CD4-positive, alpha-beta T cell treated with Interleukin-21 for 1 hour (primary cell): ENCODE measurements around the gene B4GALT5.
"Not testable (repeated sequence)": the region's sequence is repeated elsewhere in the genome, so short reads cannot be mapped to it uniquely, and the experiment has no call there.

ENCODE experiments used
- DNase-seq: peaks from one replicate; pipeline ENCODE4 v3.0.0-alpha.2; 2020

B4GALT5 gene

GRCh38 chr20:49649672-49650071 lies 64.0 kb downstream of the B4GALT5 start:
- DNase-seq: no peak

DNA sequence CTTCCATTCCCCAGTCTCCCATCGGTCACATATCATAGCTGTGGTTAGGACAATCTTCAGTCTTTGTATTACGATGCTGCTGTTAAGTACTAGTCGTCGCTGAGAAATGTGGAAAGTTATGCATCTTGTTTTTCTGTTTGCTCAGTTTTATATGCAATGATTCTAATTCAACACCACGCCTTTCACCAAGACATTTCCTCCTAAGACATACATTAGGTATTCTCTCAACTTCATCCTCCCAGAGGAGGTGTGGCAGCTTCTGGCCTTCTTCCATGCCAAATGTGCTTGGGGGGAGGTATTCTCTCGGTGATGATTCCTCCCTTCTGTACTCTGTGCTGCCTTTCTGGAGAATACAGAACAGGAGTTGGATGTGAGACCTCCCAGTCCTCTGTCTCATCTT lies 66.1 kb downstream of the B4GALT5 start:
- no peak for DNase-seq

DNA sequence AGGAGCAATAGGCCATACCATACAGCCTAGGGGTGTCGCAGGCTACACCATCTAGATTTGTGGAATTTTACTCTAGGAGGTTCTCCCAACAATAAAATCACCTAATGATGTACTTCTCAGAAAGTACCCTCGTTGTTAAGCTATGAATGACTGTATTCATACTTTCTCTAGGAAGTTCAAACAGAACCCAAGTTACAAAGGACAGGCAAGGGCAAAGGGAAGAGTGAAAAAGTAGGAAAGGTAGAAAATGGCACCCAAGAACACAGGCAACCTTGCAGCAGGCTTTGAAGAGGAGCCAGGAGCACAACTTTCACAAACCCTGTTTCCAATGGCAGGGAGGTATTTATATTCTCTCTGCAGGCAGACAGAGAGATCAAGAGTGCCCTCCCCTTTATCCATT lies 67.2 kb downstream of the B4GALT5 start:
- no peak for DNase-seq

- no peak for DNase-seq
Measured at GRCh38 chr20:49646126-49646525, 67.6 kb downstream of the B4GALT5 start.

DNA sequence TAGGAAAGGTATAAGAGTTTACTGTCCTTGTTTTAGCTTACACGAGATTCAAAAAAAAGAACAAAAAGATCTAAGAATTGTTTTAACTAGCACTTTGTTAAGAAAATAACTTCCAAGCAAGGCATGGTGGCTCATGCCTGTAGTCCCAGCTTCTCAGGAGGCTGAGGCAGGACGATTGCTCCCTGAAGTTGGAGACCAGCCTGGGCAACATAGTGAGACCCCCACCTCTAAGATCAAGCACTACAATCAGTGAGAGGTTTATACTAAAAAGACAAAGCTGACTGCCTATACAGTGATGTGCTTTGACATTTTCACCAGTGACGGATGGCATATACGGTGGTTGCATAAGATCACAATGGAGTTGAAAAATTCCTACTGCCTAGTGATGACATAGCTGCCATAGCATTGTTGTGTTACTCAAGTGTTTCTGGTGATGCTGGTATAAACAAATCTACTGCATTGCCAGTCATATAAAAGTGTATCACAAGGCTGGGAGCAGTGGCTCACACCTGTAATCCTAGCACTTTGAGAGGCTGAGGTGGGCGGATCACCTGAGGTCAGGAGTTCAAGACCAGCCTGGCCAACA lies 68.6 kb downstream of the B4GALT5 start:
- DNase-seq: no peak

- DNase-seq: no peak
Measured at GRCh38 chr20:49642816-49643215, 70.9 kb downstream of the B4GALT5 start.

GRCh38 chr20:49641683-49642656 lies 71.7 kb downstream of the B4GALT5 start:
- no peak for DNase-seq

GRCh38 chr20:49637046-49637637 lies 76.5 kb downstream of the B4GALT5 start:
- DNase-seq: no peak

GRCh38 chr20:49636447-49636846 lies 77.2 kb downstream of the B4GALT5 start:
- DNase-seq: no peak

- no peak for DNase-seq
Measured at GRCh38 chr20:49635866-49636265, 77.8 kb downstream of the B4GALT5 start.

- no peak for DNase-seq
Measured at GRCh38 chr20:49635166-49635565, 78.5 kb downstream of the B4GALT5 start.

- DNase-seq: no peak
Measured at GRCh38 chr20:49634116-49634515, 79.6 kb downstream of the B4GALT5 start.

GRCh38 chr20:49633643-49634042 lies 80.0 kb downstream of the B4GALT5 start:
- DNase-seq: no peak

DNA sequence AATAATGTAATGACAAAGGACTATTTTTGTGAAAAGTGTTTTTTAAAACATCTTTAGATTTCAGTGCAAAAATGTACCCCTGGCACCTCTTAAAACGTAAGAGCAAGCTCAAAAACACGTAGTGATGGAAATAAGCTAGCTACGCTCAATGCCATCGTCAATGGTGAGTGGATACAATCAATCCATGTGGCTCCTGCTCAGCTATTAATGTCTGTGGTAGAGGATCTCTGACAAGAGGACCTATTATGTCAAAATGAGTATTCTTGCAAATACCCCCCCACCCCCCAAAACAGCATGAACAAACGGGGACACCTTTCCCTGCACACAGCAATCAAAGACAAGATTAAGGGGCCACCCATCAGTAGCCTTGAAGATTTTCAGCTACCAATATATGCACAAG lies 80.7 kb downstream of the B4GALT5 start:
- DNase-seq: no peak

- DNase-seq: no peak
Measured at GRCh38 chr20:49631856-49632418, 81.7 kb downstream of the B4GALT5 start.

DNA sequence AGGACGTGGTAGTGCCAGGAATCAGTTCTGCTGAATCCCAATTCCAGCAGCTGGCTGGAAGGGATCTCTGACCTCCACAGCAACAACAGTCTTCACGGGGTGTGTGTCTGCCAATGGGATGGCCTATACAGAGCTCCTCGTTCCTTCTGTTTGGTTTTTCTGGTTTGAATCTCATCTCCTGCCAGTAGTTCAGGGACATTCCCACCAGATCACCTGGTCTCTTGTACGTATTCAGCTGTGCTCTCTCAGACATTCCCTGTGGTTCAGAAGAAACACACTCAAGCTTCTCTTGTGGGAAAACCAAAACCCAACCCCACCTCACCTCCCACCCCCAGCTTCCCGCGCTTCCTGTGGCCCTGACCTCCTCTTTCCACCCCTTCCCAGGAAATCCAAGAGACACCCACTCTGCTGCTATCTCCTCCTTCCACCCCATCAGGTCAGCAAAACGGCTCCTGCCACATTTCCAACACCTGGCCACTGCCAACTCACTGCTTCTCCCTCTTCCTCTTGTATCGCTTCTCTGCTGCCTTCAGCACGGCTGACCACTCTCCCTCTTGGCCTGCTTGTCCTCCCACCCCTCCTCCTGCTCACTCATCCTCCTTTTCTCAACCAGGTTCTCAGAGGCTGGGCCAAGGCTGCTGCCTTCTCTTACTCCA lies 82.5 kb downstream of the B4GALT5 start:
- no peak for DNase-seq

GRCh38 chr20:49630396-49630951 lies 83.2 kb downstream of the B4GALT5 start:
- DNase-seq: no peak

GRCh38 chr20:49629606-49630005 lies 84.1 kb downstream of the B4GALT5 start:
- no peak for DNase-seq

DNA sequence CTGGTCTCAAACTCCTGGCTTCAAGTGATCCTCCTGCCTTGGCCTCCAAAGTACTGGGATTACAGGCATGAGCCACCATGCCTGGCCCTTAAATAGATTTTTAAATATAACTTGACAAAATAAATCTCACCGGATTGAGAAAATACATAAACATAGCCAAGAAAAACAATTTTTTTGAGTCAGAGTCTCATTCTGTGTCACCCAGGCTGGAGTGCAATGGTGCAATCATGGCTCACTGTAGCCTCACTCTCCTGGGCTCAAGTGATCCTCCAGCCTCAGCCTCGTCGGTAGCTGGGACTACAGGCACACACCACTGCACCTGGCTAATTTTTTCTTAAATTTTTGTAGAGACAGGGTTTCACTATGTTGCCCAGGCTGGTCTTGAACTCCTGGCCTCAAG lies 85.4 kb downstream of the B4GALT5 start:
- DNase-seq: not testable (repeated sequence)

GRCh38 chr20:49627329-49627761 lies 86.3 kb downstream of the B4GALT5 start:
- no peak for DNase-seq

DNA sequence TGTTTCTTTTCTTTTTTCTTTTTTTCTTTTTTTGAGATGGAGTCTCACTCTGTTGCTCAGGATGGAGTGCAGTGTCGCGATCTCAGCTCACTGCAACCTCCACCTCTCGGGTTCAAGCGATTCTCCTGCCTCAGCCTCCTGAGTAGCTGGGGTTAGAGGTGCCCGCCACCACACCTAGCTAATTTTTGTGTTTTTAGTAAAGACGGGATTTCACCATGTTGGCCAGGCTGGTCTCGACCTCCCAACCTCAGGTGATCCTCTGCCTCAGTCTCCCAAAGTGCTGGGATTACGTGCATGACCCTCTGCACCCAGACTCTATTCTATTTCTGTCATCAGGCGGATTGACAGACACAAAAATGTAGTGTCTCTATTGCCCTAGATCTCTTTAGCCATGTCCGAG lies 88.7 kb downstream of the B4GALT5 start:
- not testable (repeated sequence) for DNase-seq

DNA sequence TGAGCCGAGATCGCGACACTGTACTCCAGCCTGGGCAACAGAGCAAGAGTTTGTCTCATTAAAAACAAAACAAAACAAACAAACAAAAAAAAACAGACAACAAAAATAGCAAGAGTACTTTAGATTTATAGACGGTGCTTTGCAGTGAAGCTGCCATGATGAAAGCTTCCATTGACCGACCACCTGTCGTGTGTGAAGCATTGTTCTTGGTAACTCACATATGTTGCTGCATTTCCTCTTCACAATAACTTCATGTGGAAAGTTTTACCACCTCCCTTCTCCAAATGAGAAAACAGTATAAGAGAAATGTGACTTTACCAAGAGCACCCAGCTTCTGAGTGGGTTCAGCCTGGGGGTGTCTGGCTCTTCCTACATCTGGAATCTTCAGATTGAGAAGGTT lies 89.4 kb downstream of the B4GALT5 start:
- no peak for DNase-seq

DNA sequence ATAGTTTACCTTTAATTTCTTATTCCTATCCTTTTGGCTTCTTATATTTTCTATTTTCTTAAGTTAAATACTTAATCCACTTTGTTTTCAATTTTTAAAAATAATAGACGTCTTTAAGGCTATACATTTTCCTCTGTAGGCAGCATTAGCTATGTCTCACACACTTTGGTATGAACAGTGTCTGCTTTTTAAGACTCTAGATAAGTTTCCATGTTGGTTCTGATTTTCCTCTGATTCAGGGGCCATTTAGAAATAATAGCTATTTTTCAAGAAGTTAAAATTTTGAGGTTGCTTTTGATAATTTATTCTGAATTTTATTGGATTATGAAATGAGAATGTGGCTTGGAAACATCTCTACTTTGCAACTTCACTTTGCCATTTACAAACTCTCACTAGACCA lies 91.4 kb downstream of the B4GALT5 start:
- DNase-seq: no peak
